H1 (cell line): ENCODE data around the gene ALPL. TPM values are rescaled to one million over a fixed set of nuclear protein-coding genes. Genes with fewer than 3 reads are reported as not detected.

ENCODE experiments used
- CTCF ChIA-PET: fragments of 300-600 bp; sonication (Branson Sonifier 250); formaldehyde crosslinking; loops from one replicate; lab custom pipeline; 2021; ENCODE audit not compliant: partially characterized antibody; lab: Charles Lee
- POLR2A ChIA-PET: fragments of 300-600 bp; sonication (Branson Sonifier 250); formaldehyde crosslinking; loops from one replicate; lab custom pipeline; 2021; ENCODE audit warnings: inconsistent platforms; ENCODE audit not compliant: partially characterized antibody; lab: Charles Lee
- DNase-seq, 2 experiments: peaks; one replicate each; pipeline versions ENCODE4 v3.0.0 to v3.0.0-alpha.2; 2010 to 2022; ENCODE audit warnings: low spot score in 2 of 2, low read depth in 1 of 2, mixed read lengths in 1 of 2
- FAIRE-seq: peaks from 2 replicates; lab custom pipeline; 2011; peaks lifted over from hg19 to GRCh38; lab: Jason Lieb, UNC
- H2AFZ ChIP-seq: 2 replicates; pipeline ENCODE4 v1.8.1; 2012; ENCODE audit warnings: low read length, inconsistent platforms
- H2AK5ac ChIP-seq: 2 replicates; pipeline ENCODE4 v1.6.1; 2013; ENCODE audit warnings: low read depth, low read length
- H2BK120ac ChIP-seq: replicated peaks from 2 replicates; pipeline ENCODE3; 2013; ENCODE audit warnings: low read depth, low read length, inconsistent platforms
- H2BK12ac ChIP-seq: 2 replicates; pipeline ENCODE4 v1.6.1; 2013; ENCODE audit warnings: low read depth, low read length
- H2BK15ac ChIP-seq: 2 replicates; pipeline ENCODE4 v1.6.1; 2013; ENCODE audit warnings: low read length
- H2BK20ac ChIP-seq: 2 replicates; pipeline ENCODE4 v1.6.1; 2013; ENCODE audit warnings: low read length
- H2BK5ac ChIP-seq: 2 replicates; pipeline ENCODE4 v1.6.1; 2013; ENCODE audit warnings: low read depth, low read length
- H3K14ac ChIP-seq: 2 replicates; pipeline ENCODE4 v1.6.1; 2013; ENCODE audit warnings: inconsistent platforms; ENCODE audit not compliant: insufficient read length
- H3K18ac ChIP-seq: 2 replicates; pipeline ENCODE4 v1.6.1; 2013; ENCODE audit warnings: low read length; ENCODE audit errors: extremely low read depth
- H3K23ac ChIP-seq: 2 replicates; pipeline ENCODE4 v1.6.1; 2013; ENCODE audit warnings: inconsistent platforms; ENCODE audit not compliant: insufficient read length
- H3K23me2 ChIP-seq: 2 replicates; pipeline ENCODE4 v1.6.1; 2013; ENCODE audit warnings: low read depth, low read length
- H3K27ac ChIP-seq: 2 replicates; pipeline ENCODE4 v1.6.1; 2011; ENCODE audit warnings: low read depth, low read length, inconsistent platforms
- H3K27me3 ChIP-seq, 4 experiments: replicated peaks in 1 of 4; 1 replicate in 1 of 4; 2 replicates in 3 of 4; pipeline versions ENCODE4 v1.6.1 to v1.8.1; 2011 to 2013; ENCODE audit warnings: low read length in 3 of 4, mild to moderate bottlenecking in 3 of 4, inconsistent platforms in 2 of 4, mixed read lengths in 2 of 4, moderate library complexity in 1 of 4; ENCODE audit not compliant: control insufficient read depth in 3 of 4, insufficient read depth in 3 of 4; ENCODE audit errors: extremely low read depth in 1 of 4
- H3K36me3 ChIP-seq, 4 experiments: 2 replicates each; pipeline versions ENCODE4 v1.6.1 to v1.8.1; 2011 to 2013; ENCODE audit warnings: mild to moderate bottlenecking in 4 of 4, low read length in 3 of 4, moderate library complexity in 2 of 4, control low read depth in 1 of 4, inconsistent platforms in 1 of 4; ENCODE audit not compliant: insufficient read depth in 4 of 4, control insufficient read depth in 2 of 4
- H3K4ac ChIP-seq: replicated peaks from 2 replicates; pipeline ENCODE3; 2013; ENCODE audit warnings: low read length, low read depth, mixed read lengths, inconsistent platforms; ENCODE audit not compliant: insufficient read length
- H3K4me1 ChIP-seq, 4 experiments: replicated peaks in 1 of 4; 1 replicate in 1 of 4; 2 replicates in 3 of 4; pipeline versions ENCODE4 v1.6.1 to v1.8.1; 2011 to 2013; ENCODE audit warnings: low read length in 3 of 4, inconsistent platforms in 2 of 4, mixed read lengths in 1 of 4; ENCODE audit not compliant: insufficient read depth in 4 of 4, control insufficient read depth in 3 of 4
- H3K4me2 ChIP-seq, 2 experiments: 2 replicates each; pipeline versions ENCODE4 v1.6.1 to v1.8.1; 2011 to 2013; ENCODE audit warnings: low read depth in 2 of 2, low read length in 2 of 2, control low read depth in 1 of 2, inconsistent platforms in 1 of 2, mild to moderate bottlenecking in 1 of 2; ENCODE audit not compliant: insufficient read depth in 1 of 2
- H3K4me3 ChIP-seq, 4 experiments: fragments of 200-600, 300-600 bp in 1 of 4; sonication (generic), shearing (Covaris generic), sonication (Bioruptor Twin) in 1 of 4; 2 replicates each; pipeline versions ENCODE4 v1.5.1 to v1.8.1; 2011 to 2016; ENCODE audit warnings: low read length in 4 of 4, low read depth in 3 of 4, control low read depth in 2 of 4, inconsistent platforms in 2 of 4, mild to moderate bottlenecking in 2 of 4, mixed read lengths in 1 of 4, moderate library complexity in 1 of 4; ENCODE audit not compliant: insufficient read depth in 2 of 4; ENCODE audit errors: extremely low read depth in 1 of 4
- H3K56ac ChIP-seq: replicated peaks from 2 replicates; pipeline ENCODE3; 2013; ENCODE audit warnings: low read depth, mild to moderate bottlenecking, mixed read lengths, low read length, inconsistent platforms; ENCODE audit not compliant: insufficient read length
- H3K79me1 ChIP-seq: 2 replicates; pipeline ENCODE4 v1.6.1; 2013; ENCODE audit warnings: low read depth, low read length, control low read depth
- H3K79me2 ChIP-seq, 2 experiments: 2 replicates each; pipeline versions ENCODE4 v1.6.1 to v1.8.1; 2012 to 2013; ENCODE audit warnings: low read length in 2 of 2, mild to moderate bottlenecking in 2 of 2, inconsistent platforms in 1 of 2; ENCODE audit not compliant: insufficient read depth in 2 of 2, control insufficient read depth in 1 of 2
- H3K9ac ChIP-seq, 4 experiments: replicated peaks in 1 of 4; 1 replicate in 1 of 4; 2 replicates in 3 of 4; pipeline versions ENCODE4 v1.6.1 to v1.8.1; 2011 to 2013; ENCODE audit warnings: low read depth in 3 of 4, low read length in 3 of 4, control low read depth in 2 of 4, mild to moderate bottlenecking in 2 of 4, moderate library complexity in 2 of 4, inconsistent platforms in 1 of 4; ENCODE audit errors: extremely low read depth in 1 of 4
- H3K9me3 ChIP-seq, 2 experiments: 2 replicates each; pipeline versions ENCODE4 v1.6.1 to v1.8.1; 2012 to 2013; ENCODE audit warnings: mild to moderate bottlenecking in 2 of 2, moderate library complexity in 2 of 2, control low read depth in 1 of 2, inconsistent platforms in 1 of 2, low read depth in 1 of 2, low read length in 1 of 2, mixed read lengths in 1 of 2; ENCODE audit not compliant: insufficient read depth in 2 of 2
- H4K20me1 ChIP-seq, 2 experiments: replicated peaks in 1 of 2; 2 replicates each; pipeline versions ENCODE3 to v1.8.1; 2011 to 2013; ENCODE audit warnings: inconsistent platforms in 2 of 2, low read length in 2 of 2, mild to moderate bottlenecking in 1 of 2; ENCODE audit not compliant: insufficient read depth in 2 of 2, control insufficient read depth in 1 of 2
- H4K5ac ChIP-seq: 2 replicates; pipeline ENCODE4 v1.6.1; 2013; ENCODE audit warnings: low read length, low read depth, mixed read lengths, inconsistent platforms; ENCODE audit not compliant: insufficient read length
- H4K8ac ChIP-seq: 2 replicates; pipeline ENCODE4 v1.8.0; 2013; ENCODE audit warnings: mild to moderate bottlenecking, moderate library complexity, low read length, inconsistent platforms; ENCODE audit not compliant: insufficient read depth; ENCODE audit errors: extremely low read depth
- H4K91ac ChIP-seq: replicated peaks from 2 replicates; pipeline ENCODE3; 2013; ENCODE audit warnings: low read length, mixed read lengths, inconsistent platforms; ENCODE audit not compliant: insufficient read length
- EGR1 ChIP-seq: IDR thresholded peaks from 2 replicates; pipeline ENCODE4 v1.6.1; 2011; ENCODE audit warnings: low read depth, low read length, borderline replicate concordance
- HDAC6 ChIP-seq: IDR thresholded peaks from one replicate; pipeline ENCODE4 v1.7.1; 2012; ENCODE audit warnings: low read depth, mild to moderate bottlenecking, inconsistent platforms, low read length, moderate library complexity
- SIRT6 ChIP-seq: IDR thresholded peaks from one replicate; pipeline ENCODE4 v1.7.1; 2012; ENCODE audit warnings: low read length, inconsistent platforms
- SP1 ChIP-seq: IDR thresholded peaks from 2 replicates; pipeline ENCODE4 v1.6.1; 2011; ENCODE audit warnings: low read depth, low read length
- WGBS, 2 experiments: shearing (Covaris generic) in 1 of 2; methylation state at CpG; one replicate each; pipeline versions ENCODE4 v1.1.6 to v1.1.7; 2013 to 2015; ENCODE audit warnings: low lambda C conversion rate in 2 of 2, mixed read lengths in 2 of 2, inconsistent platforms in 1 of 2, low coverage in 1 of 2, missing lambda C conversion rate in 1 of 2; ENCODE audit not compliant: insufficient replicate concordance in 2 of 2, insufficient coverage in 1 of 2, insufficient read length in 1 of 2; ENCODE audit errors: extremely low coverage in 1 of 2, missing lambda C conversion rate in 1 of 2; 5-methylcytosine and 5-hydroxymethylcytosine counted together
- polyA plus RNA-seq, 7 experiments: library from polyadenylated mRNA; depleted of rRNA in 3 of 7; stranded (reverse) in 5 of 7; unstranded in 2 of 7; fragments of >200 nt in 5 of 7; fragments of 200-250 nt in 2 of 7; gene quantifications; 1 replicate in 5 of 7; 2 replicates in 1 of 7; 4 replicates in 1 of 7; pipeline versions ENCODE4 v1.2.1 to v1.2.3, GENCODE V29; 2011 to 2013; ENCODE audit warnings: missing spikeins in 2 of 7, mixed read lengths in 2 of 7
- total RNA-seq: library from RNA; stranded (reverse); fragmentation: NEBNext Ultra II Directional; extraction: Animal tissue kit (Norgen Biotek cat#: 25700); gene quantifications from 2 replicates; pipeline ENCODE4 v1.2.1, GENCODE V29; 2021

The ALPL gene
- total and polyA plus RNA-seq, 2 of the 8 experiments (the other 6 are each of a cell fraction or from before 2014, with no cell fraction given), result 175 to 362 TPM

DNA sequence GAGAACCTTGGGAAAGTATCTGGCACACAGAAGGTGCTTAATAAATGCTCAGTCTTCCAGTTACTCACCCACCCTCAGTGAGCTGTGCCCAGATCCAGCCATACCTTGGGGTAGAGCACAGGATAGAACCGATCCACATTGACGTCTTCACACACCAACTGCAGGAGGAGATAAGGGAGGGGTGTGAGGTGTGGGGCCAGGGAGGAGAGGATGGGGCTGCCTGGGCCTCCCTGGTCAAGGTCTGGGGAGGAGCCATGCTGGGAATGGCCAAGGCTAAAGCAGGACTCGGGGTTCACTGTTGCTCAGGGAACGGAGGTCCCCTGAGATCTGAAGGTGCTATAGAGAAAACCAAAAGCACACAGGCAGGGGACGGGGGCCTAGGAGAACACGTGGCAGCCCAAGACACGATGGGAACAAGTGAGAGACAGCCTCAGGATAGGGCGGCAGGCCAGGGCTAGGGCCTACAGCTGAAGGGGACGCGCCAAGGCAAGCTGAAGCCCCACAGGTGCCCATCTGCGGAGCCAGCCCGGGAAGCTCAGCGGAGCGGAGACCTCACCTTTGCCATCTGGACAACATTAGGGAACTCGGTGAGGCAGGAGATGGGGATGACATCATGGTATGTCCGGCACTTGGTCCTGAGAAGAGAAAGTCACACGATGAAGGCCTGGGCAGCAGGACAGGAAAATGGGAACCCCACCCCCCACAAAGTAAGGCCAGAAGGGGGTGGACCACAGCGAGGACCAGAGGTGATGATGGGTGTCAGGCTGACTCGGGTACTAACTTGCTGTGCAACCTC is 104.0 kb downstream of the ALPL start:
- no peak for DNase-seq
- no peaks in the 10 kb centered on the region for H3K79me1 ChIP-seq
- H3K18ac ChIP-seq, result no peak overlapping the region
- peaks cover 0 to 2% of the 10 kb centered on the region in 2 experiments for H4K20me1 ChIP-seq
- no peak overlapping the region for H2BK20ac ChIP-seq
- ChIA-PET POLR2A (no interaction called here), CTCF (interaction anchor here (1.8 to 3.2 kb wide), 2 partner anchors 9 to 17 kb away, joined by 5 to 7 read pairs; no protein-coding TSS in a partner anchor)
- no peak overlapping the region for H4K5ac ChIP-seq
- H2BK5ac ChIP-seq, result no peak overlapping the region
- no peak overlapping the region for H3K14ac ChIP-seq
- H4K91ac ChIP-seq, result no peak overlapping the region
- peaks cover 0 to 3% (median 0%) of the 10 kb centered on the region in 4 experiments; a peak in 1 of 7 replicates for H3K27me3 ChIP-seq
- no peak overlapping the region for H2BK12ac ChIP-seq
- 91% methylated on average over 19 of the region's 19 CpGs; no CpG with 5 or more reads in 1 of the 2 experiments for WGBS, 2 experiments
- no peak overlapping the region for H3K4me3 ChIP-seq
- H2AK5ac ChIP-seq, result no peak overlapping the region
- no peak for FAIRE-seq
- TF ChIP-seq HDAC6 (no peak), SP1 (no peak), EGR1 (no peak), SIRT6 (no peak)
- no peak overlapping the region for H2BK15ac ChIP-seq
- H3K9ac ChIP-seq, result no peak overlapping the region
- peaks cover 0 to 3% (median 0%) of the 10 kb centered on the region in 4 experiments; a peak in 2 of 8 replicates for H3K36me3 ChIP-seq
- H3K23me2 ChIP-seq, result no peaks in the 10 kb centered on the region
- no peak overlapping the region for H2BK120ac ChIP-seq
- H3K56ac ChIP-seq, result no peak overlapping the region
- H3K79me2 ChIP-seq, result no peaks in the 10 kb centered on the region
- H3K27ac ChIP-seq, result no peak overlapping the region
- no peak overlapping the region for H4K8ac ChIP-seq
- H3K4me2 ChIP-seq, result no peak overlapping the region
- peaks cover 0 to under 1% (median 0%) of the 10 kb centered on the region in 4 experiments; a peak in 1 of 7 replicates for H3K4me1 ChIP-seq
- no peaks in the 10 kb centered on the region for H3K9me3 ChIP-seq
- no peak overlapping the region for H3K4ac ChIP-seq
- H3K23ac ChIP-seq, result no peak overlapping the region
- no peak overlapping the region for H2AFZ ChIP-seq
